ENCODE results near the gene PCNX1. TPM values are rescaled to one million over a fixed set of nuclear protein-coding genes. Genes with fewer than 3 reads are reported as not detected.
A peak's percentile ranks its signal among the peaks of the same experiment; 100 is the strongest.

PCNX1 gene
- total and polyA plus RNA-seq, 2 of the 4 experiments (the other 2 are of a cell fraction) = 15.0 to 43.7 TPM

DNA sequence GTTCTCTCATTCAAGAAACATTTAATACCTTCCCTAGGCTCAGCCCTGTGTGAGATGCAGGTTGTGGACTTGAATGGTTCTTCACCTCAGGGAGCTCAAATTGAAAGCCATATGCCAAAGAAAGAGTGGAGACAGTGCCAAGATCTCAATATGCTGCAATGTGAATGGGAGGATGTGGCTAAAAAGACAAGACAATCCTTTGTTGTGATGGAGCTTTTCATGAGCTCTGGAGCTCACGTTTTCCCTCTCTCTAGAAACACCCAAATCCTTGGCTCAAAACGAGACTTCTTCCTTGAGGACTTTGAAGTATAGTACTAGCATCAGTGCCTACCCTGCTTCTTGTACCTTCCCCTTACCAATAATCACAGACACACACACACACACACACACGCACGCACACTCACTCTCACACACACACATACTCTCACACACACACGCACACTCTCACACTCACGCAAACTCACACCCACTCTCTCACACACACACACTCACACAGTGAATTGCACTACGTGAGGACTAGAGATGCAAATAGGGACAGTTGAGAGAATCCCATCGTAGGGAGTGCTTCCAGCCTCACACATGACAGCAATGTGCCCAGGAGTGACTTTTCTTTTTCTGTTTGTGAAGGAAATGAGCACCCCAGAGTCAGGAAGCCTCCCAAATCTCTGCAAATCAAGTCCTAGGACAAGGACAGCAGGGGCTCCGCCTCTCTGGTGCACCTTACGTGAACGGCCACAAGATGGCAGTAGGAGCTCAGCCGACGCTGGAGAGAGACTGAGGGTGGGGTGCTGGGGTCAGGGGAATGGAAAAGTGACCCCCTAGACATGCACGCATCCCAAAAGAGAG is 231.4 kb downstream of the PCNX1 start:
- in situ Hi-C loops (cut with MboI; ENCODE audit: low sequenced_read_pairs) (loop anchor here (5.0 to 10.0 kb wide), 2 partner anchors 614 to 716 kb away; no protein-coding TSS in a partner anchor), intact Hi-C loops (cut with micrococcal nuclease) (loop anchor here (1.0 to 10.0 kb wide), 3 partner anchors 446 to 717 kb away; no protein-coding TSS in a partner anchor)
- POLR2A ChIA-PET (ENCODE audit: unreplicated experiment) = no interaction called here
- no peak for TF ChIP-seq RFX5 (IDR thresholded peaks at IDR 0.05; ENCODE audit: low read depth, low read length)
- no peak for TF ChIP-seq CEBPB (IDR thresholded peaks at IDR 0.05; ENCODE audit: low read depth, low read length)
- TF ChIP-seq, protein P1, sequence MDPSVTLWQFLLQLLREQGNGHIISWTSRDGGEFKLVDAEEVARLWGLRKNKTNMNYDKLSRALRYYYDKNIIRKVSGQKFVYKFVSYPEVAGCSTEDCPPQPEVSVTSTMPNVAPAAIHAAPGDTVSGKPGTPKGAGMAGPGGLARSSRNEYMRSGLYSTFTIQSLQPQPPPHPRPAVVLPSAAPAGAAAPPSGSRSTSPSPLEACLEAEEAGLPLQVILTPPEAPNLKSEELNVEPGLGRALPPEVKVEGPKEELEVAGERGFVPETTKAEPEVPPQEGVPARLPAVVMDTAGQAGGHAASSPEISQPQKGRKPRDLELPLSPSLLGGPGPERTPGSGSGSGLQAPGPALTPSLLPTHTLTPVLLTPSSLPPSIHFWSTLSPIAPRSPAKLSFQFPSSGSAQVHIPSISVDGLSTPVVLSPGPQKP (IDR thresholded peaks at IDR 0.05; ENCODE audit: borderline replicate concordance, low read depth, low read length) = no peak
- no peak for TF ChIP-seq MAFK (IDR thresholded peaks at IDR 0.05; ENCODE audit: low read depth, low read length)
- no peak for TF ChIP-seq MXI1 (IDR thresholded peaks at IDR 0.05; ENCODE audit: borderline replicate concordance, low read depth, low read length)
- peak; percentile 97 for TF ChIP-seq RAD21 (IDR thresholded peaks at IDR 0.05; ENCODE audit: low read length)
- TF ChIP-seq SMC3 (IDR thresholded peaks at IDR 0.05; ENCODE audit: low read depth, low read length) = peak; percentile 93
- peak; percentile 57; the same call in 1 of the 2 replicates for TF ChIP-seq POLR2A (IDR thresholded peaks at IDR 0.05; ENCODE audit: low read depth, low read length)
- TF ChIP-seq, protein P2, sequence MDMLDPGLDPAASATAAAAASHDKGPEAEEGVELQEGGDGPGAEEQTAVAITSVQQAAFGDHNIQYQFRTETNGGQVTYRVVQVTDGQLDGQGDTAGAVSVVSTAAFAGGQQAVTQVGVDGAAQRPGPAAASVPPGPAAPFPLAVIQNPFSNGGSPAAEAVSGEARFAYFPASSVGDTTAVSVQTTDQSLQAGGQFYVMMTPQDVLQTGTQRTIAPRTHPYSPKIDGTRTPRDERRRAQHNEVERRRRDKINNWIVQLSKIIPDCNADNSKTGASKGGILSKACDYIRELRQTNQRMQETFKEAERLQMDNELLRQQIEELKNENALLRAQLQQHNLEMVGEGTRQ (IDR thresholded peaks at IDR 0.05; ENCODE audit: low read depth, low read length) = no peak
- no peak for TF ChIP-seq RCOR1 (IDR thresholded peaks at IDR 0.05; ENCODE audit: insufficient replicate concordance, low read length)
- TF ChIP-seq FOS (IDR thresholded peaks at IDR 0.05; ENCODE audit: low read depth, low read length) = no peak
- no peak for TF ChIP-seq CHD1 (IDR thresholded peaks at IDR 0.05; ENCODE audit: low read depth, low read length)
- peak; percentile 37; the same call in 1 of the 2 replicates for TF ChIP-seq MAZ (IDR thresholded peaks at IDR 0.05; ENCODE audit: borderline replicate concordance, low read depth, low read length)
- no peak for TF ChIP-seq NFE2L2 (IDR thresholded peaks at IDR 0.05; ENCODE audit: low read depth, low read length)
- no peak for TF ChIP-seq BHLHE40 (IDR thresholded peaks at IDR 0.05; ENCODE audit: low read depth, low read length)

More for the DNA sequence above, 231.4 kb downstream of the PCNX1 start:
- H4K91ac ChIP-seq (ENCODE audit: insufficient read depth, low read depth, low read length) = peak overlapping the region; percentile 80
- peak overlapping the region; percentile 66 to 85 for H4K8ac ChIP-seq (ENCODE audit: low read depth in 2 of 2, low read length in 2 of 2)
- H3K56ac ChIP-seq (ENCODE audit: extremely low read depth, insufficient read depth, low read length) = no peak overlapping the region
- peak overlapping the region; percentile 87 for H3K14ac ChIP-seq (replicated peaks; ENCODE audit: low read depth, low read length)
- peaks cover 5% of the 10 kb centered on the region; the same call in 1 of the 2 replicates for H3K9me3 ChIP-seq (ENCODE audit: control insufficient read depth, insufficient read depth, low read length)
- peak overlapping the region; percentile 73 for H2AK9ac ChIP-seq (replicated peaks; ENCODE audit: low read depth, low read length, poor library complexity)
- CTCF ChIA-PET = interaction anchor here (2.0 kb wide), 1 partner anchor 614 kb away, joined by 13 read pairs; no protein-coding TSS in a partner anchor
- DNase-seq (peak; percentile 48), ATAC-seq (ENCODE audit: low read depth) (peak; percentile 73)
- H2AK5ac ChIP-seq (ENCODE audit: low read depth, low read length) = peak overlapping the region; percentile 100
- peak overlapping the region; percentile 92 for H2BK120ac ChIP-seq (ENCODE audit: low read depth, low read length)
- H3K27ac ChIP-seq (ENCODE audit: insufficient read depth, low read length) = no peak overlapping the region
- dilution Hi-C loops (cut with HindIII; ENCODE audit: low sequenced_read_pairs, unreplicated experiment) = no loop called here
- H3K9me1 ChIP-seq (ENCODE audit: insufficient read depth, low read length) = peaks cover 22% of the 10 kb centered on the region
- H2BK20ac ChIP-seq (ENCODE audit: low read depth, low read length) = peak overlapping the region; percentile 96
- H3K4ac ChIP-seq (ENCODE audit: low read depth, low read length) = peak overlapping the region; percentile 97
- no peak overlapping the region for H3K4me3 ChIP-seq (ENCODE audit: insufficient read depth, low read depth, low read length)
- no peaks in the 10 kb centered on the region for H3K36me3 ChIP-seq (ENCODE audit: control insufficient read depth, insufficient read depth, low read length)
- peak overlapping the region; percentile 98 for H2BK15ac ChIP-seq (ENCODE audit: low read depth, low read length)
- 0% methylated on average over 1 of the region's 14 CpGs; no CpG with 5 or more reads in 1 of the 2 experiments for WGBS, 2 experiments (ENCODE audit: extremely low coverage in 2 of 2, insufficient read length in 1 of 2)
- H3K23ac ChIP-seq (ENCODE audit: low read depth, low read length) = peak overlapping the region; percentile 73
- peaks cover 16% of the 10 kb centered on the region for H3K4me1 ChIP-seq (ENCODE audit: control insufficient read depth, insufficient read depth, low read length)
- H2BK5ac ChIP-seq (ENCODE audit: low read depth, low read length, poor library complexity, severe bottlenecking) = peak overlapping the region; percentile 62
- no peaks in the 10 kb centered on the region for H3K27me3 ChIP-seq (ENCODE audit: control insufficient read depth, insufficient read depth, low read length)
- H2AFZ ChIP-seq (replicated peaks; ENCODE audit: low read length, poor library complexity) = peak overlapping the region; percentile 85
- H4K5ac ChIP-seq (ENCODE audit: low read depth, low read length) = peak overlapping the region; percentile 63
- H3K79me1 ChIP-seq (ENCODE audit: low read depth in 1 of 2, low read length in 2 of 2) = peaks cover 0 to 6% of the 10 kb centered on the region in 2 experiments; a peak in 3 of 4 replicates
- H3K18ac ChIP-seq (ENCODE audit: low read depth, low read length) = peak overlapping the region; percentile 25; the same call in 1 of the 2 replicates
- no TSS peak for BruUV-seq (replicated peaks)
- H3K9ac ChIP-seq (ENCODE audit: low read depth, low read length) = peak overlapping the region; percentile 10; the same call in 1 of the 2 replicates
- H4K20me1 ChIP-seq (ENCODE audit: insufficient read depth, low read length) = 0 out of 2 replicates have a peak, but pooled peaks cover 3% of the 10 kb centered on the region
- no peak overlapping the region for H3K4me2 ChIP-seq (ENCODE audit: low read depth, low read length)
